Bronchial epithelial cell (primary cell): ENCODE measurements around the gene CLIC3. TPM values are rescaled to one million over a fixed set of nuclear protein-coding genes. Genes with fewer than 3 reads are reported as not detected.

Source experiments
- DNase-seq: peaks from one replicate; pipeline ENCODE4 v3.0.0-alpha.2; 2010; ENCODE audit warnings: low read depth
- FAIRE-seq: peaks from 2 replicates; lab custom pipeline; 2011; peaks lifted over from hg19 to GRCh38; lab: Jason Lieb, UNC
- H3K27me3 ChIP-seq: 2 replicates; pipeline ENCODE4 v1.5.1; 2011; ENCODE audit warnings: low read length; ENCODE audit not compliant: control insufficient read depth, insufficient read depth
- H3K36me3 ChIP-seq: 2 replicates; pipeline ENCODE4 v1.5.1; 2011; ENCODE audit warnings: low read length; ENCODE audit not compliant: control insufficient read depth, insufficient read depth
- H3K4me3 ChIP-seq: 2 replicates; pipeline ENCODE4 v1.5.1; 2011; ENCODE audit warnings: mild to moderate bottlenecking, low read depth, low read length, control low read depth
- total RNA-seq: library from RNA; depleted of rRNA; stranded (reverse); fragments of >200 nt; gene quantifications from 2 replicates; pipeline ENCODE4 v1.2.1, GENCODE V29; 2014
- TF ChIP-seq, protein P1 (sequence below): IDR thresholded peaks from 2 replicates; pipeline ENCODE4 v1.5.1; 2011; ENCODE audit warnings: mild to moderate bottlenecking, moderate library complexity, low read length, control low read depth, inconsistent platforms; ENCODE audit not compliant: insufficient read depth, severe bottlenecking

The CLIC3 gene
- total RNA-seq, 1 donor from 2014 or later, result 2.1 TPM

- TF ChIP-seq, protein P1, sequence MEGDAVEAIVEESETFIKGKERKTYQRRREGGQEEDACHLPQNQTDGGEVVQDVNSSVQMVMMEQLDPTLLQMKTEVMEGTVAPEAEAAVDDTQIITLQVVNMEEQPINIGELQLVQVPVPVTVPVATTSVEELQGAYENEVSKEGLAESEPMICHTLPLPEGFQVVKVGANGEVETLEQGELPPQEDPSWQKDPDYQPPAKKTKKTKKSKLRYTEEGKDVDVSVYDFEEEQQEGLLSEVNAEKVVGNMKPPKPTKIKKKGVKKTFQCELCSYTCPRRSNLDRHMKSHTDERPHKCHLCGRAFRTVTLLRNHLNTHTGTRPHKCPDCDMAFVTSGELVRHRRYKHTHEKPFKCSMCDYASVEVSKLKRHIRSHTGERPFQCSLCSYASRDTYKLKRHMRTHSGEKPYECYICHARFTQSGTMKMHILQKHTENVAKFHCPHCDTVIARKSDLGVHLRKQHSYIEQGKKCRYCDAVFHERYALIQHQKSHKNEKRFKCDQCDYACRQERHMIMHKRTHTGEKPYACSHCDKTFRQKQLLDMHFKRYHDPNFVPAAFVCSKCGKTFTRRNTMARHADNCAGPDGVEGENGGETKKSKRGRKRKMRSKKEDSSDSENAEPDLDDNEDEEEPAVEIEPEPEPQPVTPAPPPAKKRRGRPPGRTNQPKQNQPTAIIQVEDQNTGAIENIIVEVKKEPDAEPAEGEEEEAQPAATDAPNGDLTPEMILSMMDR, result no peak
- FAIRE-seq (no peak), DNase-seq (no peak)
- Histone ChIP-seq H3K4me3 (peak overlapping the region; percentile 49), H3K27me3 (no peaks in the 10 kb centered on the region), H3K36me3 (no peaks in the 10 kb centered on the region)
Measured at GRCh38 chr9:136977649-136978072, 18.7 kb downstream of the CLIC3 start.

- DNase-seq, result no peak
- FAIRE-seq, result no peak
- Histone ChIP-seq H3K4me3 (peak within 1 kb of the TSS; percentile 49), H3K36me3 (no peaks in the 10 kb centered on the region), H3K27me3 (no peaks in the 10 kb centered on the region)
- TF ChIP-seq, protein P1, result no peak
Measured at GRCh38 chr9:136977223-136977622, 19.1 kb downstream of the CLIC3 start, which contains the start of gene PTGDS. PTGDS (plus strand) TSS chr9:136977504; CDS start chr9:136977579, 75 bp downstream.

DNA sequence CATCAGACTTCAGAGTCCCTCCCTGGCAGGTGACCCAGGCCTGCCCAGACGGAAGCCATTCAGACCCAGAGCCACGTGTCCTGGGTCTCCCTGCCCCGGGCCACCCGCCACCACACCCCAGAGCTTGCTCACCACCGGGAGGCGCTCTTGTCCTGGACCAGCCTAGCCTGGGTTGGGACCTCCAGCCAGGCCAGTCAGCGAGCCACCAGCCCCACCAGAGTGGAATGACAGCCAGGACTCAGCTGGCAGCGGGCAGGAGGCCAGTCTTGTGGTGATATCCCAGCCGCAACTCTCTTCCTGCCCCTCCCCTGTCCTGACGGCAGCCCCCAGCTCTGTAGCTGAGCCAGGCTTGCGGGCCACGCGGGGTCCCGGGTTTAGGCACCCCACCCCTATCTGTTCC lies 20.7 kb downstream of the CLIC3 start:
- TF ChIP-seq, protein P1, result no peak
- no peaks in the 10 kb centered on the region for H3K36me3 ChIP-seq
- DNase-seq (no peak), FAIRE-seq (no peak)
- H3K27me3 ChIP-seq, result no peaks in the 10 kb centered on the region
- H3K4me3 ChIP-seq, result no peak overlapping the region

GRCh38 chr9:136974817-136975535 lies 21.4 kb downstream of the CLIC3 start:
- TF ChIP-seq, protein P1, result no peak
- FAIRE-seq (peak; percentile 55), DNase-seq (peak; percentile 15)
- no peak overlapping the region for H3K4me3 ChIP-seq
- no peaks in the 10 kb centered on the region for H3K27me3 ChIP-seq
- H3K36me3 ChIP-seq, result no peaks in the 10 kb centered on the region

GRCh38 chr9:136973618-136974617 lies 22.4 kb downstream of the CLIC3 start:
- no peaks in the 10 kb centered on the region for H3K36me3 ChIP-seq
- no peak overlapping the region for H3K4me3 ChIP-seq
- no peaks in the 10 kb centered on the region for H3K27me3 ChIP-seq
- TF ChIP-seq, protein P1, result no peak
- no peak for FAIRE-seq
- DNase-seq, result no peak
